Epithelial cell of esophagus (primary cell): ENCODE measurements around the gene RUNX3.

Experiments
- DNase-seq: peaks from one replicate; pipeline ENCODE4 v3.0.0; 2010; ENCODE audit warnings: low read depth
- H3K4me3 ChIP-seq: 2 replicates; pipeline ENCODE4 v1.5.1; 2011; ENCODE audit warnings: mild to moderate bottlenecking, low read length, control low read depth
- CTCF ChIP-seq: IDR thresholded peaks from 2 replicates; pipeline ENCODE4 v1.5.1; 2011; ENCODE audit warnings: low read depth, mild to moderate bottlenecking, low read length, control low read depth, inconsistent platforms; ENCODE audit not compliant: insufficient read depth; ENCODE audit errors: missing control alignments

Gene RUNX3

DNA sequence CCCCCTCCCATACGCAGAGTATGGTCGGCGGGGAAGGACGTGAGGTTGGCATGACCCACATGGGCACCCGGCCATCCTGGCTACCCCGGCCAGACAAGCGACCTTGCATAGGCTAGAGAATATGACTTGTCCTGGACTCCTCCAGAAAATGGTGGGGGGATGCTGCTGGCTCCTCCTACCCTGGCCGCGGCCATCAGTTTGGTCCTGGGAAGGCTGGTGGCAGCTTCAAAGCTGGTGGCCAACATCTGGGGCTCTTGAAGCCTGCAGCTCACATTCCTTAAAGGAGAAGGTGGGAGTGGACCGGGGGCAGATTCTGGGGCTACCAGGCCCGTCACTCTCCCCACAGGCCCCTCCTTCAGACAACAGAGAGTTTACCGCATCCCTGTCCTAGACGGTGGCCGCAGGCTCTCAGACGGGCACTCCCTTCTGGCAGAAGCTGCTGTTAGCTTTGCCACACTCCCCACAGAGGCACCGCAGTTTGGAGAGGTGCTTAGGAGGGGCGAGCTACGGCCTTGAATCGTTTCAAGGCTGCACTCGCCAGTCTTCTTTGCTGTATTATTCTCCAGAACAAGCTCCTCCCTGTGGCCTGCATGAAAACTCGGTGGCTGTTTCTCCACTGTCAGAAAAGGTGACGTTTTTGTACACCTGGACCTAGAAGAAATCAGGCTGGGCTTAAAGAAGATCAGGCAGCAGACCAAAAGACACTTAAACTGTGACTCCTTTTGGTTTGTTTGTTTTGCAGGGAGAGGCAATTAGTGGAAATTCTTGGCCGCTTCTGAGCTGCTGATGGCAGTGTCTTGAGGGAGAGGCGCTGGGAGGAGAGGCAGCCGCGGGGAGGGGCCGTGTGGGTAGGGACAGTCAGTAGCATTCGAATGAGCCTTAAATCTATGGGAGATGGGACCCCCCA lies 68.0 kb downstream of the RUNX3 start:
- peak; percentile 44 for DNase-seq
- H3K4me3 ChIP-seq = no peak overlapping the region
- peak; percentile 25 for TF ChIP-seq CTCF

DNA sequence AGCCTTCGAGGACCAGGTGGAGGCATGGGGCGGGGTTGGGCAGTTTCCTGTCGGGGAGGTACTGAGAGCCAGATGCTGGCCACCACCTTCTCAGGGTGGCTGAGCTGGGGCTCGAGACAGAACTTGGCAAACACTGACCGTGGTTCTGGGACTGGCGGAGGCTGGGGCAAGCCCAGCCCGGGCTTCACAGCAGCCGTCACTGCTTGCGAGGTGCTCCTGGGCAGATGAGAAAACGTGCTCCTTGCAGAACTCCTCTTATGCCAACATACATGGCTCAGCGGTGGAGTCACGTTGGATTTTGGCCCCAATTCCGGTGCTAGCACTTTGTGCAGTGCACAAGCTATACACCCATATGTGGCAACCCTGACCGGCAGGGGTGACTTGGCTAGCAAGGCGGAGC lies 69.2 kb downstream of the RUNX3 start:
- DNase-seq = no peak
- TF ChIP-seq CTCF = no peak
- no peak overlapping the region for H3K4me3 ChIP-seq

GRCh38 chr1:24859063-24860010 lies 70.7 kb downstream of the RUNX3 start:
- no peak for TF ChIP-seq CTCF
- no peak overlapping the region for H3K4me3 ChIP-seq
- DNase-seq = no peak

GRCh38 chr1:24858277-24858676 lies 71.8 kb downstream of the RUNX3 start:
- no peak for DNase-seq
- no peak for TF ChIP-seq CTCF

GRCh38 chr1:24857507-24858133 lies 72.5 kb downstream of the RUNX3 start:
- no peak for DNase-seq
- no peak for TF ChIP-seq CTCF
- no peak overlapping the region for H3K4me3 ChIP-seq

More at GRCh38 chr1:24858277-24858676, 71.8 kb downstream of the RUNX3 start:
- no peak overlapping the region for H3K4me3 ChIP-seq

DNA sequence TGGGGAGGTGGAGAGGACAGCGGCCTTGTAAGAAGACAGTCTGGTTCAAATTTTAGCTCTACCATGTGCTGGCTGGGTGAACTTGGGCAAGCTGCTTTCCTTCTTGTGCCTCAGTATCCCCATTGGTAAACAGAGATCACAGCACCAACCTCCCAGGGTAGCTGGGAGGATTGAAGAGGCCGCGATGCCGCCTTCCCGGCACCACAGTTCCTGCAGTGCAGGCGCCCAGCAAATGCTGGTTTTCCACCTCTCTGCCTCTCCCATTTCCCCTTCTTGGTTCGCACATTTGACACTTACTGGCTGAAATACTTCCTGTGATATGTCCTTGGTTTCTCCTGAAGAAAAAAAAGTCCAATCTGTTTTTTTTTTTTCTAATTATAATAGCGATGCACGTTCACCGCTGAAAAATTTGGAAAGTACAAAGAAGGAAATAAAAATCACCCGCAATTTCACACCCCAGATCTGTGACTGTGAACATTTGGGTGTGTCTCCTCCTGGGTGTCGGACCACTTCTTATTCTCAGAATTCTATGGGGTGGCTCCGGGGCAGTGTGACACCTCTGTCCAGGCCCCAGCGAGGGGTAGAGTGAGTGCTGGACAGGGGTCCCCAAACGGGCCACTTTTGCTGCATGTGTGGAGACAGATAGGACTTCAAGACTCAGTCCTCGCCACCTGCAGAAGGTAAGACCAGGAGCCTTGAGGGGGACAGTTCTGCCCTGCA lies 73.1 kb downstream of the RUNX3 start:
- H3K4me3 ChIP-seq = no peak overlapping the region
- no peak for DNase-seq

More for the DNA sequence above, 73.1 kb downstream of the RUNX3 start:
- no peak for TF ChIP-seq CTCF
